ENCODE measurements around the gene TSNAXIP1.

The TSNAXIP1 gene

GRCh38 chr16:67837811-67838210 lies 31.1 kb downstream of the TSNAXIP1 start:
- DNase-seq: no peak

GRCh38 chr16:67841198-67841815 lies 34.6 kb downstream of the TSNAXIP1 start:
- DNase-seq: no peak

- peak; percentile 82 to 89 (median 87) for DNase-seq
Observed at GRCh38 chr16:67841816-67842508, 35.3 kb downstream of the TSNAXIP1 start, which contains the start of gene THAP11. TSS of gene THAP11 (plus strand) at chr16:67842320. CDS start at chr16:67842555, 235 bp downstream.

- peak; percentile 7 to 64 (median 50) for DNase-seq
Observed at GRCh38 chr16:67842509-67843342, 36.0 kb downstream of the TSNAXIP1 start.

- no peak for DNase-seq
Observed at GRCh38 chr16:67843343-67843765, 36.7 kb downstream of the TSNAXIP1 start.

GRCh38 chr16:67844497-67844896 lies 37.8 kb downstream of the TSNAXIP1 start:
- no peak for DNase-seq

GRCh38 chr16:67845291-67846062 lies 38.8 kb downstream of the TSNAXIP1 start:
- no peak for DNase-seq

GRCh38 chr16:67846063-67846319 lies 39.3 kb downstream of the TSNAXIP1 start:
- no peak for DNase-seq

GRCh38 chr16:67846320-67847063 lies 39.8 kb downstream of the TSNAXIP1 start, which contains the start of gene NUTF2:
TSS of gene NUTF2 (plus strand) at chr16:67846933. CDS start at chr16:67865131, 18,198 bp downstream.
- peak; percentile 87 to 92 (median 89) for DNase-seq

GRCh38 chr16:67847064-67847861 lies 40.6 kb downstream of the TSNAXIP1 start, which contains the start of gene CENPT:
TSS of gene CENPT (minus strand) at chr16:67847693. CDS start at chr16:67833859, 13,834 bp downstream.
- peak in 2 of 4 experiments; percentile 68 to 70 for DNase-seq

GRCh38 chr16:67848118-67848517 lies 41.4 kb downstream of the TSNAXIP1 start:
- no peak for DNase-seq

- no peak for DNase-seq
Observed at GRCh38 chr16:67853670-67854069, 47.0 kb downstream of the TSNAXIP1 start.

GRCh38 chr16:67855789-67856188 lies 49.1 kb downstream of the TSNAXIP1 start:
- no peak for DNase-seq

GRCh38 chr16:67856927-67857546 lies 50.3 kb downstream of the TSNAXIP1 start:
- no peak for DNase-seq

GRCh38 chr16:67857547-67858233 lies 51.0 kb downstream of the TSNAXIP1 start:
- no peak for DNase-seq

GRCh38 chr16:67858500-67858899 lies 51.8 kb downstream of the TSNAXIP1 start:
- DNase-seq: no peak

GRCh38 chr16:67860589-67861398 lies 54.1 kb downstream of the TSNAXIP1 start:
- DNase-seq: no peak

- DNase-seq: no peak
Observed at GRCh38 chr16:67861877-67862276, 55.2 kb downstream of the TSNAXIP1 start.

All from activated CD4-positive, CD25-positive, alpha-beta regulatory T cell (primary cell).